HEK293 (cell line): ENCODE measurements around the gene NR3C2.

Experiments used
- CTCF ChIA-PET: fragments of 350-600 bp; formaldehyde crosslinking; extraction: SDS; loops from one replicate; lab custom pipeline; 2021; ENCODE audit warnings: antibody characterized with exemption; lab: Yijun Ruan, JAX
- POLR2A ChIA-PET: fragments of 300-600 bp; formaldehyde crosslinking; extraction: SDS; loops from one replicate; lab custom pipeline; 2020; ENCODE audit warnings: antibody characterized with exemption, inconsistent platforms; lab: Yijun Ruan, JAX
- H3K27ac ChIP-seq: fragments of 200-500 bp; sonication (Bioruptor generic); 2 replicates; pipeline ENCODE4 v1.5.1; 2014; ENCODE audit warnings: low read depth, low read length, control low read depth, inconsistent platforms; ENCODE audit errors: extremely low read depth
- H3K36me3 ChIP-seq, 2 experiments: fragments of 200-500 bp in 1 of 2; sonication (Bioruptor generic) in 1 of 2; 1 replicate in 1 of 2; 2 replicates in 1 of 2; pipeline ENCODE4 v1.5.1; 2014 to 2017; ENCODE audit warnings: inconsistent platforms in 2 of 2, low read length in 2 of 2; ENCODE audit not compliant: control insufficient read depth in 2 of 2, insufficient read depth in 1 of 2
- H3K4me1 ChIP-seq: fragments of 200-500 bp; sonication (Bioruptor generic); 2 replicates; pipeline ENCODE4 v1.5.1; 2014; ENCODE audit warnings: mild to moderate bottlenecking, low read length, inconsistent platforms; ENCODE audit not compliant: control insufficient read depth, insufficient read depth
- H3K4me3 ChIP-seq: 2 replicates; pipeline ENCODE4 v1.5.1; 2011; ENCODE audit warnings: low read depth, mild to moderate bottlenecking, control low read depth, low read length, moderate library complexity
- H3K9me3 ChIP-seq: fragments of 200-500 bp; sonication (Bioruptor generic); 2 replicates; pipeline ENCODE4 v1.5.1; 2014; ENCODE audit warnings: low read depth, low read length, inconsistent platforms; ENCODE audit not compliant: control insufficient read depth, insufficient read depth
- BCL11B ChIP-seq: fragments of 450-650 bp; formaldehyde crosslinking; IDR thresholded peaks from 2 replicates; pipeline ENCODE4 v1.5.1; 2016; ENCODE audit warnings: low read depth, missing biosample characterization, missing genetic modification characterization
- GLI2 ChIP-seq: fragments of 450-650 bp; formaldehyde crosslinking; IDR thresholded peaks from 2 replicates; pipeline ENCODE4; 2017; ENCODE audit warnings: missing biosample characterization, missing genetic modification characterization, low read depth, borderline replicate concordance
- HIC1 ChIP-seq: fragments of 450-650 bp; formaldehyde crosslinking; IDR thresholded peaks from 2 replicates; pipeline ENCODE4 v1.5.1; 2016; ENCODE audit warnings: missing biosample characterization, missing genetic modification characterization
- IKZF3 ChIP-seq: fragments of 450-650 bp; IDR thresholded peaks from 2 replicates; pipeline ENCODE4 v1.5.0; 2018; ENCODE audit warnings: missing biosample characterization, mild to moderate bottlenecking, missing genetic modification characterization, moderate library complexity
- KLF8 ChIP-seq: fragments of 450-650 bp; formaldehyde crosslinking; IDR thresholded peaks from 2 replicates; pipeline ENCODE4 v1.5.1; 2016; ENCODE audit warnings: missing biosample characterization, missing genetic modification characterization
- PRDM6 ChIP-seq: fragments of 450-650 bp; formaldehyde crosslinking; IDR thresholded peaks from 2 replicates; pipeline ENCODE4 v1.5.1; 2017; ENCODE audit warnings: missing biosample characterization, missing genetic modification characterization
- TRIM28 ChIP-seq: IDR thresholded peaks from 2 replicates; pipeline ENCODE4 v1.6.1; 2011; ENCODE audit warnings: low read length, control low read depth, borderline replicate concordance
- ZNF112 ChIP-seq: fragments of 450-650 bp; formaldehyde crosslinking; IDR thresholded peaks from 2 replicates; pipeline ENCODE4 v1.5.0; 2017; ENCODE audit warnings: missing biosample characterization, missing genetic modification characterization
- ZNF211 ChIP-seq: fragments of 450-650 bp; formaldehyde crosslinking; IDR thresholded peaks from 2 replicates; pipeline ENCODE4 v1.5.1; 2016; ENCODE audit warnings: low read depth, missing biosample characterization, missing genetic modification characterization
- ZNF292 ChIP-seq: fragments of 450-650 bp; formaldehyde crosslinking; IDR thresholded peaks from 2 replicates; pipeline ENCODE4 v1.5.1; 2016; ENCODE audit warnings: low read depth, missing biosample characterization, missing genetic modification characterization, borderline replicate concordance
- ZNF398 ChIP-seq: fragments of 450-650 bp; formaldehyde crosslinking; IDR thresholded peaks from 2 replicates; pipeline ENCODE4 v1.5.1; 2017; ENCODE audit warnings: missing biosample characterization, missing genetic modification characterization
- ZNF426 ChIP-seq: fragments of 450-650 bp; formaldehyde crosslinking; IDR thresholded peaks from 2 replicates; pipeline ENCODE4 v1.5.1; 2017; ENCODE audit warnings: missing biosample characterization, missing genetic modification characterization, mild to moderate bottlenecking, inconsistent platforms, moderate library complexity
- ZNF501 ChIP-seq: fragments of 450-650 bp; formaldehyde crosslinking; IDR thresholded peaks from 2 replicates; pipeline ENCODE4 v1.5.1; 2016; ENCODE audit warnings: missing biosample characterization, missing genetic modification characterization
- ZNF518A ChIP-seq: fragments of 450-650 bp; formaldehyde crosslinking; conservative IDR thresholded peaks from 2 replicates; pipeline ENCODE4 v1.5.1; 2016; ENCODE audit warnings: low read depth, missing biosample characterization, missing genetic modification characterization
- ZNF521 ChIP-seq: fragments of 450-650 bp; formaldehyde crosslinking; IDR thresholded peaks from 2 replicates; pipeline ENCODE4 v1.5.1; 2017; ENCODE audit warnings: missing biosample characterization, mild to moderate bottlenecking, missing genetic modification characterization
- ZNF629 ChIP-seq: fragments of 450-650 bp; formaldehyde crosslinking; IDR thresholded peaks from 2 replicates; pipeline ENCODE4 v1.5.1; 2017; ENCODE audit warnings: missing biosample characterization, missing genetic modification characterization
- ZNF664 ChIP-seq: fragments of 450-650 bp; formaldehyde crosslinking; IDR thresholded peaks from 2 replicates; pipeline ENCODE4 v1.5.1; 2016; ENCODE audit warnings: missing biosample characterization, missing genetic modification characterization
- ZNF704 ChIP-seq: fragments of 450-650 bp; formaldehyde crosslinking; IDR thresholded peaks from 2 replicates; pipeline ENCODE4 v1.5.1; 2016; ENCODE audit warnings: missing biosample characterization, missing genetic modification characterization
- ZSCAN4 ChIP-seq: fragments of 450-650 bp; formaldehyde crosslinking; IDR thresholded peaks from 2 replicates; pipeline ENCODE4 v1.5.1; 2017; ENCODE audit warnings: missing biosample characterization, missing genetic modification characterization

The NR3C2 gene

GRCh38 chr4:148426643-148427042 lies 15.6 kb downstream of the NR3C2 start:
- H3K4me3 ChIP-seq: no peak overlapping the region
- POLR2A ChIA-PET: no interaction called here
- CTCF ChIA-PET: no interaction called here
- no peak for TF ChIP-seq ZSCAN4 (tag by site-specific recombination)
- no peak for TF ChIP-seq IKZF3 (tag by site-specific recombination)
- TF ChIP-seq PRDM6 (tag by site-specific recombination): no peak
- no peak for TF ChIP-seq ZNF292 (tag by site-specific recombination)
- TF ChIP-seq ZNF211 (tag by site-specific recombination): no peak
- no peak for TF ChIP-seq KLF8
- no peak for TF ChIP-seq ZNF398 (tag by site-specific recombination)
- no peak for TF ChIP-seq ZNF521 (tag by site-specific recombination)
- no peak for TF ChIP-seq ZNF704
- no peak for TF ChIP-seq ZNF664
- TF ChIP-seq GLI2 (tag by site-specific recombination): no peak
- TF ChIP-seq ZNF426 (tag by site-specific recombination): no peak
- TF ChIP-seq ZNF518A (tag by site-specific recombination): no peak
- no peak for TF ChIP-seq ZNF112 (tag by site-specific recombination)
- TF ChIP-seq ZNF629 (tag by site-specific recombination): no peak
- TF ChIP-seq HIC1: no peak
- TF ChIP-seq BCL11B (tag by site-specific recombination): no peak
- no peak for TF ChIP-seq TRIM28
- no peak for TF ChIP-seq ZNF501 (tag by site-specific recombination)
- H3K9me3 ChIP-seq: no peaks in the 10 kb centered on the region
- H3K27ac ChIP-seq: no peak overlapping the region
- H3K36me3 ChIP-seq: no peaks in the 10 kb centered on the region; a peak in 1 of 3 replicates
- peaks cover 8% of the 10 kb centered on the region for H3K4me1 ChIP-seq
